Measurements from ENCODE around the gene SMIM7. TPM values are rescaled to one million over a fixed set of nuclear protein-coding genes. Genes with fewer than 3 reads are reported as not detected.

Gene SMIM7
- total RNA-seq: 10 to 100 TPM; 89.3 to 94.1 TPM
- polyA plus RNA-seq: 10 to 100 TPM; 59.6 to 66.9 TPM

- peak within 1 kb of the TSS; percentile 96 for H3K4me3 ChIP-seq (ENCODE audit: low read length in 2 of 2)
- Mint-ChIP-seq H3K4me3 (peak within 1 kb of the TSS; percentile 96 to 99 (median 98)), H3K9me3 (no peaks in the 10 kb centered on the region), H3K27me3 (no peaks in the 10 kb centered on the region), H3K27ac (peak within 1 kb of the TSS; percentile 96 to 99 (median 99)), H3K36me3 (peaks cover 10 to 34% of the 10 kb centered on the region in 2 donors), H3K4me1 (peaks cover 21 to 58% (median 44%) of the 10 kb centered on the region in 4 donors)
- intact Hi-C loops (cut with micrococcal nuclease): loop anchor here (1.0 kb wide), 5 partner anchors 32 to 188 kb away; partner anchors contain the start of genes C19orf44, CALR3, CHERP and MED26
- H3K27me3 ChIP-seq (ENCODE audit: insufficient read depth, low read length): no peaks in the 10 kb centered on the region
- H3K36me3 ChIP-seq (ENCODE audit: insufficient read depth, low read length): peaks cover 27% of the 10 kb centered on the region
- ChIA-PET POLR2A (ENCODE audit: partially characterized antibody) (interaction anchor here (0.6 to 3.9 kb wide), 19 partner anchors 10 to 1241 kb away, joined by 3 to 41 read pairs (median 4); partner anchors contain the start of genes AKAP8L, CHERP, KLF2 and MED26), CTCF (ENCODE audit: partially characterized antibody) (interaction anchor here (1.5 to 2.4 kb wide), 3 partner anchors 30 to 132 kb away, joined by 4 to 8 read pairs (median 5); no protein-coding TSS in a partner anchor)
- H3K27ac ChIP-seq (ENCODE audit: low read depth, low read length): peak within 1 kb of the TSS; percentile 82
- DNase-seq: peak; percentile 99
- H3K9me3 ChIP-seq (ENCODE audit: control insufficient read depth in 1 of 2, low read length in 2 of 2): no peaks in the 10 kb centered on the region
- H3K4me1 ChIP-seq (ENCODE audit: insufficient read depth, low read length): peaks cover 37% of the 10 kb centered on the region
These were observed at the start of gene SMIM7 for GRCh38 chr19:16659832-16660708. Gene SMIM7 (minus strand): TSS chr19:16660144. CDS start chr19:16660110, 34 bp downstream.

DNA sequence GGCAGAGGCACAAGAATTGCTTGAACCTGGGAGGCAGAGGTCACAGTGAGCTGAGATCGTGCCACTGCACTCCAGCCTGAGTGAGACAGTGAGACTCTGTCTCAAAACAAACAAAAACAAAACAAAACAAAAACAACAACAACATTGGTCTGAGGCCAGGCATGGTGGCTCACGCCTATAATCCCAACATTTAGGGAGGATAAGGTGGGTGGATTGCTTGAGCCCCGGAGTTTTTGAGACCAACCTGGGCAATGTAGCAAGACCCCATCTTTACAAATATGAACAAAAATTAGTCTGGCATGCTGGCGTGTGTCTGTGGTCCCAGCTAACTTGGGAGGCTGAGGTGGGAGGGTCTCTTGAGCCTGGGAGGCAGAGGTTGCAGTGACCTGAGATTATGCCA is 43.7 kb upstream of the SMIM7 start:
- DNase-seq: no peak
- no peaks in the 10 kb centered on the region for H3K9me3 ChIP-seq (ENCODE audit: control insufficient read depth in 1 of 2, low read length in 2 of 2)
- intact Hi-C loops (cut with micrococcal nuclease): no loop called here
- peaks cover 0 to 2% of the 10 kb centered on the region in 2 donors for H3K27me3 Mint-ChIP-seq
- H3K36me3 ChIP-seq (ENCODE audit: insufficient read depth, low read length): no peaks in the 10 kb centered on the region
- ChIA-PET POLR2A (ENCODE audit: partially characterized antibody) (no interaction called here), CTCF (ENCODE audit: partially characterized antibody) (interaction anchor here (1.0 to 1.1 kb wide), 2 partner anchors 9 to 11 kb away, joined by 3 read pairs; no protein-coding TSS in a partner anchor)
- no peak overlapping the region for H3K4me3 Mint-ChIP-seq
- no peaks in the 10 kb centered on the region for H3K36me3 Mint-ChIP-seq
- no peak overlapping the region for H3K27ac ChIP-seq (ENCODE audit: low read depth, low read length)
- no peaks in the 10 kb centered on the region for H3K4me1 Mint-ChIP-seq
- H3K4me3 ChIP-seq (ENCODE audit: low read length in 2 of 2): no peak overlapping the region
- H3K27me3 ChIP-seq (ENCODE audit: insufficient read depth, low read length): no peaks in the 10 kb centered on the region
- H3K4me1 ChIP-seq (ENCODE audit: insufficient read depth, low read length): no peaks in the 10 kb centered on the region
- no peaks in the 10 kb centered on the region for H3K9me3 Mint-ChIP-seq
- H3K27ac Mint-ChIP-seq: no peak overlapping the region

DNA sequence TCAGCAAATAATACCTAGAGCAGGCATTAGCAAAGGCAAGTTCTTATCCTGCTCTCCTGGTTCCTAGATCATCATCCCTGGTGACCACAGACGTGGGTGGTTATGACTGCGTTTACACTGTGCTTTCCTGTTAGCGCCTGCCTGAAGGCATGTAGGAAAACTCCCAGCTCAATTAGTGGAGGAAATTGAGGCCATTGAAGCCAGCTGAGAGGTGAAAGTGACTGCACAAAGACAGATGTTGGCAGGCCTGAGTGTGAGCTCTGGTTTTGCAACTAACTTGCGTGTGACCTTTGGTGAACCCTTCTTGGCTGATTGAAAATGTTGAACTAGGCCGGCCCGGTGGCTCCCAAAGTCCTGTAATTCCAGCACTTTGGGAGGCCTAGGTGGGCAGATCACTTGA is 42.2 kb upstream of the SMIM7 start:
- H3K4me1 ChIP-seq (ENCODE audit: insufficient read depth, low read length): no peaks in the 10 kb centered on the region
- Mint-ChIP-seq H3K27me3 (peaks cover 0 to 1% of the 10 kb centered on the region in 2 donors), H3K36me3 (no peaks in the 10 kb centered on the region), H3K4me1 (no peaks in the 10 kb centered on the region), H3K4me3 (no peak overlapping the region), H3K9me3 (no peaks in the 10 kb centered on the region), H3K27ac (no peak overlapping the region)
- no peak overlapping the region for H3K4me3 ChIP-seq (ENCODE audit: low read length in 2 of 2)
- POLR2A ChIA-PET (ENCODE audit: partially characterized antibody): no interaction called here
- no peaks in the 10 kb centered on the region for H3K27me3 ChIP-seq (ENCODE audit: insufficient read depth, low read length)
- H3K9me3 ChIP-seq (ENCODE audit: control insufficient read depth in 1 of 2, low read length in 2 of 2): no peaks in the 10 kb centered on the region
- DNase-seq: no peak
- intact Hi-C loops (cut with micrococcal nuclease): no loop called here
- no peak overlapping the region for H3K27ac ChIP-seq (ENCODE audit: low read depth, low read length)
- CTCF ChIA-PET (ENCODE audit: partially characterized antibody): interaction anchor here (0.6 kb wide), 1 partner anchor 13 kb away, joined by 3 read pairs; no protein-coding TSS in a partner anchor
- no peaks in the 10 kb centered on the region for H3K36me3 ChIP-seq (ENCODE audit: insufficient read depth, low read length)

DNA sequence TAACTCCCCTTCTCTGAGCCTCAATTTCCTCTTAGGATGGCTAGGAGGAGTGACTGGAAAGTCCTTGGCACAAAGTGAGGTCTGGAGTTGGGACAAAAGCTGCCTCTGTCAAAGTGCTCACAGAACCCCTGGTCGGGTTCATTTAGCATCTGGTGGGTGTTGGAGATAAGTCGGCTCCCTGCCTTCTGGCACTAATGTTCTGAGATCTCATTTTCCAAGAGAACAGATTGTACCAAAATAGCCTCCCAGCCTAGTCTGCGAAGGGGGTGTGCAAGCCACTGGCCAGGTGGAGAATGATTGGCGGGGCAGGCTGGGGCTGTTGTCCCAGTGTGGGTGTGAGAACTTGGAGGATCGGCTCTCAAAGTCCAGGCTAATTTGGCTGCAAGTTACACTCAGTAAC is 39.0 kb upstream of the SMIM7 start:
- Histone ChIP-seq H3K27ac (ENCODE audit: low read depth, low read length) (no peak overlapping the region), H3K4me3 (ENCODE audit: low read length in 2 of 2) (no peak overlapping the region), H3K27me3 (ENCODE audit: insufficient read depth, low read length) (no peaks in the 10 kb centered on the region), H3K36me3 (ENCODE audit: insufficient read depth, low read length) (no peaks in the 10 kb centered on the region), H3K9me3 (ENCODE audit: control insufficient read depth in 1 of 2, low read length in 2 of 2) (no peaks in the 10 kb centered on the region), H3K4me1 (ENCODE audit: insufficient read depth, low read length) (no peaks in the 10 kb centered on the region)
- Mint-ChIP-seq H3K27ac (no peak overlapping the region), H3K4me1 (no peaks in the 10 kb centered on the region), H3K27me3 (peaks cover 0 to 3% of the 10 kb centered on the region in 2 donors), H3K9me3 (peaks cover 0 to 5% (median 2%) of the 10 kb centered on the region in 8 donors), H3K4me3 (no peak overlapping the region), H3K36me3 (no peaks in the 10 kb centered on the region)
- intact Hi-C loops (cut with micrococcal nuclease): no loop called here
- ChIA-PET CTCF (ENCODE audit: partially characterized antibody) (no interaction called here), POLR2A (ENCODE audit: partially characterized antibody) (no interaction called here)
- DNase-seq: no peak

DNA sequence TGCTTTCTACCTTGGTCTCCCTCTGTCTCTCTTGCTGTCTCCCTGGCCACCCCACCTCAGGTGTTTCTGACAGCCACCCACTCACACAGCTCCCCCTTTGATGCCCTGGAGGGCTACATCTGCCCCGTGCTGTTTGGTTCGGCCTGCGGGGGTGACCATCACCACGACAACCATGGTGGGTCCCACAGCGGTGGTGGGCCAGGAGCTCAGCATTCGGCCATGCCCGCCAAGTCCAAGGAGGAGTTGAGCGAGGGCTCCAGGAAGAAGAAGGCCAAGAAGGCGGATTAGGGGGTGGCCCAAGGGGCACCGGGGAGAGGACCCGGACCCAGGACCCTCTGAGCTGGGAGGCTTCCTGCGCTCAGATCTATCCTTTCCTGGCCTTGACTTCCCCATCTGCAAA is 28.1 kb upstream of the SMIM7 start:
- no peaks in the 10 kb centered on the region for H3K4me1 ChIP-seq (ENCODE audit: insufficient read depth, low read length)
- Mint-ChIP-seq H3K27me3 (no peaks in the 10 kb centered on the region), H3K27ac (no peak overlapping the region), H3K9me3 (peaks cover 2 to 11% (median 4%) of the 10 kb centered on the region in 8 donors), H3K4me3 (no peak overlapping the region), H3K36me3 (no peaks in the 10 kb centered on the region), H3K4me1 (no peaks in the 10 kb centered on the region)
- no peaks in the 10 kb centered on the region for H3K9me3 ChIP-seq (ENCODE audit: control insufficient read depth in 1 of 2, low read length in 2 of 2)
- no peaks in the 10 kb centered on the region for H3K36me3 ChIP-seq (ENCODE audit: insufficient read depth, low read length)
- intact Hi-C loops (cut with micrococcal nuclease): no loop called here
- H3K4me3 ChIP-seq (ENCODE audit: low read length in 2 of 2): no peak overlapping the region
- ChIA-PET CTCF (ENCODE audit: partially characterized antibody) (no interaction called here), POLR2A (ENCODE audit: partially characterized antibody) (no interaction called here)
- H3K27me3 ChIP-seq (ENCODE audit: insufficient read depth, low read length): no peaks in the 10 kb centered on the region
- no peak for DNase-seq
- H3K27ac ChIP-seq (ENCODE audit: low read depth, low read length): no peak overlapping the region

GRCh38 chr19:16684216-16684615 is 24.3 kb upstream of the SMIM7 start:
- H3K27me3 ChIP-seq (ENCODE audit: insufficient read depth, low read length): no peaks in the 10 kb centered on the region
- Mint-ChIP-seq H3K27ac (no peak overlapping the region), H3K9me3 (peaks cover 0 to 19% (median 10%) of the 10 kb centered on the region in 8 donors), H3K27me3 (peaks cover 0 to 2% of the 10 kb centered on the region in 2 donors), H3K4me3 (no peak overlapping the region), H3K36me3 (peaks cover 2 to 4% of the 10 kb centered on the region in 2 donors), H3K4me1 (no peaks in the 10 kb centered on the region)
- no peak overlapping the region for H3K27ac ChIP-seq (ENCODE audit: low read depth, low read length)
- ChIA-PET POLR2A (ENCODE audit: partially characterized antibody) (no interaction called here), CTCF (ENCODE audit: partially characterized antibody) (no interaction called here)
- DNase-seq: no peak
- H3K36me3 ChIP-seq (ENCODE audit: insufficient read depth, low read length): no peaks in the 10 kb centered on the region
- no peaks in the 10 kb centered on the region for H3K9me3 ChIP-seq (ENCODE audit: control insufficient read depth in 1 of 2, low read length in 2 of 2)
- no peak overlapping the region for H3K4me3 ChIP-seq (ENCODE audit: low read length in 2 of 2)
- H3K4me1 ChIP-seq (ENCODE audit: insufficient read depth, low read length): no peaks in the 10 kb centered on the region
- intact Hi-C loops (cut with micrococcal nuclease): no loop called here

DNA sequence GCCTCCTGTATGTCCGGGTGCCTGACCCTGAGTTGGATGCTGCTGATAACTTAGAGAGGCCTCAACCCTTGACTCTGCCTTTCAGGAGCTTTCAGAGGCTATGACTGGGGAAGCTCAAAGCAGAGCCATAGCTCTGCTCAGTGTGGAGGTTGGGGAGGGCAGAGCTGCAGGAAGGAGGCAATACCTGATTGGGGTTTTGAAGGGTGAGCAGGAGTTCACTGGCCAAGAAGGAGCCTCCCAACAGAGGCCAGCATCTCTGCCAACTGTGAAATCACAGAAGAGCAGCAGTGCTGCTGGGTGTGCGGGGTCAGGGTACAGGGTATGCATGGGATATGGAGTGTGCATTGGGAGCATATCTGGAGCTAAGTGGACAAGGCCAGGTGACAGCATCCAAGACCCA is 22.6 kb upstream of the SMIM7 start:
- no peaks in the 10 kb centered on the region for H3K27me3 ChIP-seq (ENCODE audit: insufficient read depth, low read length)
- no peak overlapping the region for H3K27ac ChIP-seq (ENCODE audit: low read depth, low read length)
- H3K4me3 Mint-ChIP-seq: no peak overlapping the region
- H3K36me3 Mint-ChIP-seq: peaks cover 2 to 4% of the 10 kb centered on the region in 2 donors
- H3K4me3 ChIP-seq (ENCODE audit: low read length in 2 of 2): no peak overlapping the region
- H3K27ac Mint-ChIP-seq: no peak overlapping the region
- peaks cover 0 to 2% of the 10 kb centered on the region in 2 donors for H3K27me3 Mint-ChIP-seq
- no peaks in the 10 kb centered on the region for H3K4me1 ChIP-seq (ENCODE audit: insufficient read depth, low read length)
- CTCF ChIA-PET (ENCODE audit: partially characterized antibody): no interaction called here
- POLR2A ChIA-PET (ENCODE audit: partially characterized antibody): no interaction called here
- no peak for DNase-seq
- H3K36me3 ChIP-seq (ENCODE audit: insufficient read depth, low read length): no peaks in the 10 kb centered on the region
- intact Hi-C loops (cut with micrococcal nuclease): no loop called here
- no peaks in the 10 kb centered on the region for H3K4me1 Mint-ChIP-seq
- peaks cover 0 to 19% (median 10%) of the 10 kb centered on the region in 8 donors for H3K9me3 Mint-ChIP-seq
- H3K9me3 ChIP-seq (ENCODE audit: control insufficient read depth in 1 of 2, low read length in 2 of 2): no peaks in the 10 kb centered on the region

All from CD4-positive, alpha-beta memory T cell (primary cell).